HEK293T (cell line): ENCODE measurements around the gene ERO1B.

Experiments used
- CTCF ChIA-PET: fragments of 350-600 bp; formaldehyde crosslinking; extraction: SDS; loops from one replicate; lab custom pipeline; 2021; ENCODE audit warnings: antibody characterized with exemption, inconsistent platforms; lab: Yijun Ruan, JAX
- POLR2A ChIA-PET: fragments of 350-600 bp; formaldehyde crosslinking; extraction: SDS; loops from one replicate; lab custom pipeline; 2020; ENCODE audit warnings: antibody characterized with exemption, inconsistent platforms; lab: Yijun Ruan, JAX
- DNase-seq: peaks from one replicate; pipeline ENCODE4 v3.0.0; 2012; ENCODE audit warnings: mixed read lengths; ENCODE audit errors: extremely low spot score
- ARNT ChIP-seq: fragments of 450-650 bp; IDR thresholded peaks from 2 replicates; pipeline ENCODE4 v1.6.1; 2017; ENCODE audit warnings: mild to moderate bottlenecking
- BHLHE40 ChIP-seq: fragments of 450-650 bp; IDR thresholded peaks from 2 replicates; pipeline ENCODE4 v1.6.1; 2016; ENCODE audit warnings: mild to moderate bottlenecking, moderate library complexity, borderline replicate concordance
- CTBP1 ChIP-seq: fragments of 450-650 bp; IDR thresholded peaks from 2 replicates; pipeline ENCODE4 v1.6.1; 2016; ENCODE audit warnings: borderline replicate concordance
- ELF4 ChIP-seq: fragments of 450-650 bp; IDR thresholded peaks from 2 replicates; pipeline ENCODE4 v1.6.1; 2017; ENCODE audit warnings: antibody characterized with exemption
- FOXA1 ChIP-seq: fragments of 450-650 bp; IDR thresholded peaks from 2 replicates; pipeline ENCODE4 v1.6.1; 2016; ENCODE audit warnings: mild to moderate bottlenecking
- FOXK2 ChIP-seq: fragments of 450-650 bp; IDR thresholded peaks from 2 replicates; pipeline ENCODE4 v1.6.1; 2016; ENCODE audit warnings: mild to moderate bottlenecking
- FOXM1 ChIP-seq: fragments of 450-650 bp; IDR thresholded peaks from 2 replicates; pipeline ENCODE4 v1.6.1; 2017; ENCODE audit warnings: mild to moderate bottlenecking, borderline replicate concordance
- HDGF ChIP-seq: fragments of 450-650 bp; IDR thresholded peaks from 2 replicates; pipeline ENCODE4 v1.6.1; 2017; ENCODE audit warnings: antibody characterized with exemption, borderline replicate concordance
- L3MBTL2 ChIP-seq: fragments of 450-650 bp; conservative IDR thresholded peaks from 2 replicates; pipeline ENCODE4 v1.6.1; 2016; ENCODE audit warnings: mild to moderate bottlenecking
- LEF1 ChIP-seq: fragments of 450-650 bp; IDR thresholded peaks from 2 replicates; pipeline ENCODE4 v1.6.1; 2017; ENCODE audit warnings: mild to moderate bottlenecking, borderline replicate concordance
- NFRKB ChIP-seq: fragments of 450-650 bp; IDR thresholded peaks from 2 replicates; pipeline ENCODE4 v1.6.1; 2016; ENCODE audit warnings: mild to moderate bottlenecking, moderate library complexity
- PKNOX1 ChIP-seq: fragments of 450-650 bp; IDR thresholded peaks from 2 replicates; pipeline ENCODE4 v1.6.1; 2016
- SP1 ChIP-seq: fragments of 450-650 bp; IDR thresholded peaks from 2 replicates; pipeline ENCODE4 v1.6.1; 2017
- SUZ12 ChIP-seq: fragments of 450-650 bp; IDR thresholded peaks from 2 replicates; pipeline ENCODE4 v1.6.1; 2016; ENCODE audit warnings: mild to moderate bottlenecking
- TARDBP ChIP-seq: fragments of 450-650 bp; IDR thresholded peaks from 2 replicates; pipeline ENCODE4 v1.6.1; 2016
- ZNF384 ChIP-seq: fragments of 450-650 bp; IDR thresholded peaks from 2 replicates; pipeline ENCODE4 v1.6.1; 2016

ERO1B gene

GRCh38 chr1:236322566-236323409, 41.0 kb upstream of the ERO1B start:
- DNase-seq: no peak
- POLR2A ChIA-PET: no interaction called here
- CTCF ChIA-PET: interaction anchor here (0.6 to 0.7 kb wide), 2 partner anchors 73 to 215 kb away, joined by 4 read pairs; no protein-coding TSS in a partner anchor
- TF ChIP-seq ELF4: no peak
- TF ChIP-seq FOXM1: no peak
- TF ChIP-seq ZNF384: no peak
- no peak for TF ChIP-seq L3MBTL2

- CTCF ChIA-PET: no interaction called here
- TF ChIP-seq HDGF (no peak), CTBP1 (no peak), ELF4 (no peak), SUZ12 (no peak), L3MBTL2 (no peak), FOXK2 (no peak), NFRKB (no peak), PKNOX1 (no peak), FOXA1 (no peak), FOXM1 (no peak), ARNT (no peak), ZNF384 (no peak), SP1 (no peak), TARDBP (no peak)
- POLR2A ChIA-PET: no interaction called here
- no peak for DNase-seq
These were observed 39.3 kb upstream of the ERO1B start for GRCh38 chr1:236321101-236321500.

GRCh38 chr1:236320671-236321070, 38.9 kb upstream of the ERO1B start:
- POLR2A ChIA-PET: no interaction called here
- no peak for DNase-seq
- CTCF ChIA-PET: no interaction called here
- TF ChIP-seq PKNOX1 (no peak), FOXA1 (no peak), FOXM1 (no peak), BHLHE40 (no peak)

GRCh38 chr1:236320214-236320613, 38.5 kb upstream of the ERO1B start:
- no peak for TF ChIP-seq FOXK2
- no peak for TF ChIP-seq L3MBTL2
- TF ChIP-seq ELF4: no peak
- no peak for TF ChIP-seq TARDBP
- no peak for TF ChIP-seq SUZ12
- no peak for TF ChIP-seq CTBP1
- TF ChIP-seq ARNT: no peak
- TF ChIP-seq FOXM1: no peak
- POLR2A ChIA-PET: no interaction called here
- no peak for DNase-seq
- CTCF ChIA-PET: no interaction called here

GRCh38 chr1:236316437-236316836, 34.7 kb upstream of the ERO1B start:
- TF ChIP-seq HDGF (no peak), L3MBTL2 (no peak), BHLHE40 (no peak), ELF4 (no peak), LEF1 (no peak), PKNOX1 (no peak), SUZ12 (no peak), TARDBP (no peak), FOXK2 (no peak), ARNT (no peak), ZNF384 (no peak), SP1 (no peak), FOXA1 (no peak), NFRKB (no peak), CTBP1 (no peak), FOXM1 (no peak)
- no peak for DNase-seq
- ChIA-PET POLR2A (no interaction called here), CTCF (no interaction called here)

GRCh38 chr1:236315518-236315917, 33.8 kb upstream of the ERO1B start:
- POLR2A ChIA-PET: no interaction called here
- DNase-seq: no peak
- TF ChIP-seq ARNT (no peak), FOXM1 (no peak), NFRKB (no peak), ELF4 (no peak), SUZ12 (no peak), LEF1 (no peak), L3MBTL2 (no peak), FOXA1 (no peak), FOXK2 (no peak), BHLHE40 (no peak)
- CTCF ChIA-PET: interaction anchor here (0.6 kb wide), 1 partner anchor 156 kb away, joined by 3 read pairs; no protein-coding TSS in a partner anchor
